K562 (cell line): ENCODE data around the gene PTP4A1. TPM values are rescaled to one million over a fixed set of nuclear protein-coding genes. Genes with fewer than 3 reads are reported as not detected.

ENCODE experiments used
- CC2D1A ChIP-seq: fragments of 450-650 bp; IDR thresholded peaks from 2 replicates; pipeline ENCODE4 v1.6.1; 2017; ENCODE audit warnings: mild to moderate bottlenecking
- DNMT1 ChIP-seq: fragments of 450-650 bp; IDR thresholded peaks from 2 replicates; pipeline ENCODE4 v1.6.1; 2016; ENCODE audit warnings: antibody characterized with exemption, mild to moderate bottlenecking
- MAFK ChIP-seq: IDR thresholded peaks from 2 replicates; pipeline ENCODE4 v1.6.1; 2011; ENCODE audit warnings: low read length, improper control_type of control experiment
- MEIS2 ChIP-seq: fragments of 450-650 bp; IDR thresholded peaks from 2 replicates; pipeline ENCODE4 v1.6.1; 2014; ENCODE audit warnings: mild to moderate bottlenecking; ENCODE audit not compliant: partially characterized antibody
- SNIP1 ChIP-seq: fragments of 450-650 bp; IDR thresholded peaks from 2 replicates; pipeline ENCODE4 v1.7.1; 2017; ENCODE audit warnings: low read depth, mild to moderate bottlenecking
- TOE1 ChIP-seq, 2 experiments: fragments of 450-650 bp in 1 of 2; sonication (generic) in 1 of 2; formaldehyde crosslinking in 1 of 2; IDR thresholded peaks; 2 replicates each; pipeline versions ENCODE4 v1.7.1 to v1.8.0; 2016 to 2022; ENCODE audit warnings: borderline replicate concordance in 2 of 2, mild to moderate bottlenecking in 2 of 2, antibody characterized with exemption in 1 of 2, inconsistent platforms in 1 of 2, low read depth in 1 of 2, missing genetic modification reagents in 1 of 2, moderate library complexity in 1 of 2
- polyA plus RNA-seq, 8 experiments: library from polyadenylated mRNA; depleted of rRNA in 4 of 8; stranded (reverse) in 5 of 8; unstranded in 3 of 8; fragments of >200 nt; fragmentation: Nextera tagmentation in 2 of 8; fragmentation: Illumina TruSeq in 1 of 8; extraction: Ambion mirVana in 2 of 8; extraction: Trizol in 1 of 8; gene quantifications; 2 replicates each; pipeline versions ENCODE4 v1.2.1 to v1.2.3, GENCODE V29; 2011 to 2014; ENCODE audit warnings: inconsistent platforms in 1 of 8, missing spikeins in 1 of 8
- total RNA-seq, 7 experiments: library from RNA; depleted of rRNA in 6 of 7; stranded (reverse); fragments of >200 nt in 6 of 7; fragmentation: Illumina TruSeq in 2 of 7; extraction: Trizol in 2 of 7; gene quantifications; 2 replicates each; pipeline versions ENCODE4 v1.2.1 to v1.2.3, GENCODE V29; 2011 to 2021; ENCODE audit warnings: low replicate concordance in 1 of 7
- TF ChIP-seq, protein P1 (sequence below), 2 experiments: fragments of 450-650 bp; formaldehyde crosslinking in 1 of 2; IDR thresholded peaks; 2 replicates each; pipeline versions ENCODE4 v1.4.0 to v1.6.1; 2014 to 2020; ENCODE audit warnings: mild to moderate bottlenecking in 2 of 2, borderline replicate concordance in 1 of 2, low read depth in 1 of 2
- TF ChIP-seq, protein P2 (sequence below), 2 experiments: fragments of 450-650 bp; IDR thresholded peaks; 2 replicates each; pipeline ENCODE4 v1.6.1; 2018; ENCODE audit warnings: mild to moderate bottlenecking in 2 of 2, low read depth in 1 of 2; ENCODE audit not compliant: partially characterized antibody in 2 of 2
- TF ChIP-seq, protein P3 (sequence below): sonication (generic); formaldehyde crosslinking; IDR thresholded peaks from 2 replicates; pipeline ENCODE4 v1.8.0; 2022; ENCODE audit warnings: mild to moderate bottlenecking, missing genetic modification reagents

PTP4A1 gene
- total and polyA plus RNA-seq, 9 of the 15 experiments (the other 6 are each of a cell fraction or from before 2014, with no cell fraction given) = 3.7 to 67.5 (median 13.1) TPM

DNA sequence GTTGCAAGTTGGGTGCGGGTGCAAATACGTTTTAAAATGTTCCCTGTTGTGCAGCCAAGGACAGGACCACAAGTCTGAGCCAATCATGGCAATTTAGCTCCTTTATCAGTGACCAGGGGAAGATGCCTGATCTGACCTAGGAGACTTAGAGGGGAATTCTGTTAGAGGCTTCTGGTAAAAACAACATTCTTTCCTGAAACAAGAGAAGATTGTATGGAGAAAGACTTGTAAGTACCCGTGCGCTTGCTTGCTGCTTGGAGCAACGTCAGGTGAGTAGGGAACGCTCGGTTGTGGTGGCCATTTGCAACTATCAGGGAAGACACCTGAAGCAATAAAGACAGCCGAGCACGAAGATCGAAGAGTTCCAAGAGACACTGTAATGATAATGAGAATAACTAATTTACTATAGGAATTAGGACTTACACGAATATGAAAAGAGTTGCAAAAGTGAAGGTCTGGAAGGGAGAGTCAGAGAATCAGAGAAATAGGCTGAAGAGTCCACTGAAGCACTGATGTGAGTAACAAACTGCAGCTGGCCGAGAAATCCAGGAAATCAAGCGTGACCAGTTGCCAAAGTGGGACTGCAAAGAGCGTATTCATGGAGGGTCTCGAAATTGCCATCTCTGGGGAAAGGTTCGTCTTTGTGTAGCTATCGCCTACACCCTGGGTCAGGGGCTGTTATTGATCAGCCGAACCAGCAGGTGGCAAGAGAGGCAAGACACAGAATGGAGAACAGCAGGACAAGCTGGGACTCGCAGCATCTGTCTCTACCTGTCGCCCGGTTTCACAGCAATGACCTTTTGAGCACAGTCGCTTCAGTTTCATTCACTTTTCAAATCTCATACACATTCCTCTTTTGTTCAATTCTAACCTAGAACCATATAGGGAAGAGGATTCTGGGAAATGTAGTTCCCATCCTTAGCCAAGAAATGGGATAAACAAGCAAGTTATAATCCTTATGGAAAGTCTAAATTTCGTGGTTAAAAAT lies 26.1 kb downstream of the PTP4A1 start (continued):
- TF ChIP-seq, protein P1, sequence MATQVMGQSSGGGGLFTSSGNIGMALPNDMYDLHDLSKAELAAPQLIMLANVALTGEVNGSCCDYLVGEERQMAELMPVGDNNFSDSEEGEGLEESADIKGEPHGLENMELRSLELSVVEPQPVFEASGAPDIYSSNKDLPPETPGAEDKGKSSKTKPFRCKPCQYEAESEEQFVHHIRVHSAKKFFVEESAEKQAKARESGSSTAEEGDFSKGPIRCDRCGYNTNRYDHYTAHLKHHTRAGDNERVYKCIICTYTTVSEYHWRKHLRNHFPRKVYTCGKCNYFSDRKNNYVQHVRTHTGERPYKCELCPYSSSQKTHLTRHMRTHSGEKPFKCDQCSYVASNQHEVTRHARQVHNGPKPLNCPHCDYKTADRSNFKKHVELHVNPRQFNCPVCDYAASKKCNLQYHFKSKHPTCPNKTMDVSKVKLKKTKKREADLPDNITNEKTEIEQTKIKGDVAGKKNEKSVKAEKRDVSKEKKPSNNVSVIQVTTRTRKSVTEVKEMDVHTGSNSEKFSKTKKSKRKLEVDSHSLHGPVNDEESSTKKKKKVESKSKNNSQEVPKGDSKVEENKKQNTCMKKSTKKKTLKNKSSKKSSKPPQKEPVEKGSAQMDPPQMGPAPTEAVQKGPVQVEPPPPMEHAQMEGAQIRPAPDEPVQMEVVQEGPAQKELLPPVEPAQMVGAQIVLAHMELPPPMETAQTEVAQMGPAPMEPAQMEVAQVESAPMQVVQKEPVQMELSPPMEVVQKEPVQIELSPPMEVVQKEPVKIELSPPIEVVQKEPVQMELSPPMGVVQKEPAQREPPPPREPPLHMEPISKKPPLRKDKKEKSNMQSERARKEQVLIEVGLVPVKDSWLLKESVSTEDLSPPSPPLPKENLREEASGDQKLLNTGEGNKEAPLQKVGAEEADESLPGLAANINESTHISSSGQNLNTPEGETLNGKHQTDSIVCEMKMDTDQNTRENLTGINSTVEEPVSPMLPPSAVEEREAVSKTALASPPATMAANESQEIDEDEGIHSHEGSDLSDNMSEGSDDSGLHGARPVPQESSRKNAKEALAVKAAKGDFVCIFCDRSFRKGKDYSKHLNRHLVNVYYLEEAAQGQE (IDR thresholded peaks at IDR 0.05; ENCODE audit: borderline replicate concordance) = peak; percentile 76
- TF ChIP-seq, protein P1 (CRISPR knock-in tag; IDR thresholded peaks at IDR 0.05; ENCODE audit: low read depth) = no peak
- TF ChIP-seq MEIS2 = peak; percentile 25
- TF ChIP-seq DNMT1 = no peak
- TF ChIP-seq, protein P2, sequence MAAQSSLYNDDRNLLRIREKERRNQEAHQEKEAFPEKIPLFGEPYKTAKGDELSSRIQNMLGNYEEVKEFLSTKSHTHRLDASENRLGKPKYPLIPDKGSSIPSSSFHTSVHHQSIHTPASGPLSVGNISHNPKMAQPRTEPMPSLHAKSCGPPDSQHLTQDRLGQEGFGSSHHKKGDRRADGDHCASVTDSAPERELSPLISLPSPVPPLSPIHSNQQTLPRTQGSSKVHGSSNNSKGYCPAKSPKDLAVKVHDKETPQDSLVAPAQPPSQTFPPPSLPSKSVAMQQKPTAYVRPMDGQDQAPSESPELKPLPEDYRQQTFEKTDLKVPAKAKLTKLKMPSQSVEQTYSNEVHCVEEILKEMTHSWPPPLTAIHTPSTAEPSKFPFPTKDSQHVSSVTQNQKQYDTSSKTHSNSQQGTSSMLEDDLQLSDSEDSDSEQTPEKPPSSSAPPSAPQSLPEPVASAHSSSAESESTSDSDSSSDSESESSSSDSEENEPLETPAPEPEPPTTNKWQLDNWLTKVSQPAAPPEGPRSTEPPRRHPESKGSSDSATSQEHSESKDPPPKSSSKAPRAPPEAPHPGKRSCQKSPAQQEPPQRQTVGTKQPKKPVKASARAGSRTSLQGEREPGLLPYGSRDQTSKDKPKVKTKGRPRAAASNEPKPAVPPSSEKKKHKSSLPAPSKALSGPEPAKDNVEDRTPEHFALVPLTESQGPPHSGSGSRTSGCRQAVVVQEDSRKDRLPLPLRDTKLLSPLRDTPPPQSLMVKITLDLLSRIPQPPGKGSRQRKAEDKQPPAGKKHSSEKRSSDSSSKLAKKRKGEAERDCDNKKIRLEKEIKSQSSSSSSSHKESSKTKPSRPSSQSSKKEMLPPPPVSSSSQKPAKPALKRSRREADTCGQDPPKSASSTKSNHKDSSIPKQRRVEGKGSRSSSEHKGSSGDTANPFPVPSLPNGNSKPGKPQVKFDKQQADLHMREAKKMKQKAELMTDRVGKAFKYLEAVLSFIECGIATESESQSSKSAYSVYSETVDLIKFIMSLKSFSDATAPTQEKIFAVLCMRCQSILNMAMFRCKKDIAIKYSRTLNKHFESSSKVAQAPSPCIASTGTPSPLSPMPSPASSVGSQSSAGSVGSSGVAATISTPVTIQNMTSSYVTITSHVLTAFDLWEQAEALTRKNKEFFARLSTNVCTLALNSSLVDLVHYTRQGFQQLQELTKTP (IDR thresholded peaks at IDR 0.05; ENCODE audit: low read depth in 1 of 2, partially characterized antibody in 2 of 2) = peak in 1 of 2 experiments; percentile 80
- 0 out of 2 replicates have a peak, but pooled peaks have one; percentile 30 for TF ChIP-seq TOE1 (IDR thresholded peaks at IDR 0.05; ENCODE audit: borderline replicate concordance)
- no peak for TF ChIP-seq TOE1 (CRISPR knock-in tag; IDR thresholded peaks at IDR 0.05; ENCODE audit: borderline replicate concordance, low read depth)
- peak; percentile 66; the same call in 1 of the 2 replicates for TF ChIP-seq CC2D1A
- TF ChIP-seq MAFK = 0 out of 2 replicates have a peak, but pooled peaks have one; percentile 26
- TF ChIP-seq, protein P3, sequence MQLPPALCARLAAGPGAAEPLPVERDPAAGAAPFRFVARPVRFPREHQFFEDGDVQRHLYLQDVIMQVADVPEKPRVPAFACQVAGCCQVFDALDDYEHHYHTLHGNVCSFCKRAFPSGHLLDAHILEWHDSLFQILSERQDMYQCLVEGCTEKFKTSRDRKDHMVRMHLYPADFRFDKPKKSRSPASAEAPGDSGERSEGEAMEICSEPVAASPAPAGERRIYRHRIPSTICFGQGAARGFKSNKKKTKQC (CRISPR knock-in tag) = no peak
- peak; percentile 69; the same call in 1 of the 2 replicates for TF ChIP-seq SNIP1
